K562 (cell line): ENCODE results near the gene FBXO8. TPM values are rescaled to one million over a fixed set of nuclear protein-coding genes. Genes with fewer than 3 reads are reported as not detected.
A peak's percentile ranks its signal among the peaks of the same experiment; 100 is the strongest.

Source experiments
- ARID1B ChIP-seq: fragments of 450-650 bp; IDR thresholded peaks from 2 replicates; pipeline ENCODE4 v1.6.1; 2016; ENCODE audit warnings: antibody characterized with exemption, mild to moderate bottlenecking, inconsistent platforms
- ATF1 ChIP-seq, 2 experiments: fragments of 450-650 bp in 1 of 2; IDR thresholded peaks; 2 replicates each; pipeline ENCODE4 v1.6.1; 2016; ENCODE audit warnings: missing compliant biosample characterization in 1 of 2, missing genetic modification characterization in 1 of 2
- BRD9 ChIP-seq: fragments of 450-650 bp; IDR thresholded peaks from 2 replicates; pipeline ENCODE4 v1.6.1; 2018; ENCODE audit warnings: low read depth; ENCODE audit not compliant: partially characterized antibody
- CREM ChIP-seq: IDR thresholded peaks from 2 replicates; pipeline ENCODE4 v1.6.1; 2014; ENCODE audit warnings: antibody characterized with exemption, low read depth
- ELF2 ChIP-seq: fragments of 250-450 bp; sonication (Bioruptor Pico); IDR thresholded peaks from 2 replicates; pipeline ENCODE4 v1.5.0; 2021; ENCODE audit warnings: mild to moderate bottlenecking
- FOXA1 ChIP-seq: fragments of 450-650 bp; IDR thresholded peaks from 2 replicates; pipeline ENCODE4 v1.6.1; 2016; ENCODE audit warnings: mild to moderate bottlenecking, borderline replicate concordance
- FOXA3 ChIP-seq, 2 experiments: fragments of 450-650 bp in 1 of 2; sonication (generic) in 1 of 2; formaldehyde crosslinking; IDR thresholded peaks in 1 of 2; conservative IDR thresholded peaks in 1 of 2; 2 replicates each; pipeline versions ENCODE4 v1.4.0 to v1.8.0; 2020 to 2022; ENCODE audit warnings: mild to moderate bottlenecking in 2 of 2, missing genetic modification reagents in 1 of 2
- FOXK2 ChIP-seq, 2 experiments: fragments of 450-650 bp; IDR thresholded peaks in 1 of 2; conservative IDR thresholded peaks in 1 of 2; 2 replicates each; pipeline ENCODE4 v1.6.1; 2016; ENCODE audit warnings: low read depth in 2 of 2, mild to moderate bottlenecking in 1 of 2
- HNRNPLL ChIP-seq: fragments of 200-400 bp; formaldehyde crosslinking; IDR thresholded peaks from 2 replicates; pipeline ENCODE4 v1.6.1; 2017; ENCODE audit warnings: low read length, low read depth, mild to moderate bottlenecking; ENCODE audit not compliant: poor library complexity, severe bottlenecking
- KDM1A ChIP-seq, 2 experiments: fragments of 450-650 bp; IDR thresholded peaks; 2 replicates each; pipeline ENCODE4 v1.6.1; 2016; ENCODE audit warnings: mild to moderate bottlenecking in 2 of 2
- KLF1 ChIP-seq: fragments of 450-650 bp; IDR thresholded peaks from 2 replicates; pipeline ENCODE4 v1.6.1; 2016; ENCODE audit warnings: missing genetic modification characterization, missing compliant biosample characterization
- MBD2 ChIP-seq: sonication (generic); IDR thresholded peaks from 2 replicates; pipeline ENCODE4 v1.6.1; 2016; ENCODE audit warnings: low read depth, borderline replicate concordance
- MCM7 ChIP-seq, 2 experiments: fragments of 450-650 bp; IDR thresholded peaks; 2 replicates each; pipeline ENCODE4 v1.6.1; 2016 to 2018
- MTA2 ChIP-seq: fragments of 450-650 bp; IDR thresholded peaks from 2 replicates; pipeline ENCODE4 v1.6.1; 2016; ENCODE audit warnings: low read depth
- PCBP2 ChIP-seq: fragments of 200-400 bp; formaldehyde crosslinking; IDR thresholded peaks from 2 replicates; pipeline ENCODE4 v1.6.1; 2018; ENCODE audit warnings: low read length, low read depth, mild to moderate bottlenecking, moderate library complexity; ENCODE audit not compliant: poor library complexity, severe bottlenecking
- POLR2A ChIP-seq: fragments of 450-650 bp; conservative IDR thresholded peaks from 2 replicates; pipeline ENCODE4 v1.6.1; 2016
- POLR2AphosphoS2 ChIP-seq: IDR thresholded peaks from 2 replicates; pipeline ENCODE4 v1.6.1; 2012; ENCODE audit warnings: low read length, improper control_type of control experiment
- POLR2B ChIP-seq: fragments of 450-650 bp; IDR thresholded peaks from 2 replicates; pipeline ENCODE4 v1.6.1; 2018; ENCODE audit warnings: low read depth; ENCODE audit not compliant: partially characterized antibody
- POLR3G ChIP-seq: IDR thresholded peaks from 2 replicates; pipeline ENCODE4 v1.6.1; 2011; ENCODE audit not compliant: insufficient read length, insufficient replicate concordance; ENCODE audit errors: extremely low read depth
- RAD21 ChIP-seq, 2 experiments: fragments of 250-450 bp in 1 of 2; fragments of 450-650 bp in 1 of 2; sonication (Bioruptor Pico) in 1 of 2; formaldehyde crosslinking in 1 of 2; IDR thresholded peaks in 1 of 2; conservative IDR thresholded peaks in 1 of 2; 2 replicates each; pipeline versions ENCODE4 v1.4.0 to v1.8.0; 2020 to 2022; ENCODE audit warnings: mild to moderate bottlenecking in 2 of 2, moderate library complexity in 1 of 2
- SIRT6 ChIP-seq: IDR thresholded peaks from one replicate; pipeline ENCODE4 v1.6.1; 2012; ENCODE audit warnings: low read depth, mild to moderate bottlenecking, control low read depth, inconsistent platforms, low read length, moderate library complexity
- SMARCE1 ChIP-seq: fragments of 450-650 bp; IDR thresholded peaks from 2 replicates; pipeline ENCODE4 v1.7.1; 2016; ENCODE audit warnings: mild to moderate bottlenecking
- SOX6 ChIP-seq: fragments of 450-650 bp; IDR thresholded peaks from 2 replicates; pipeline ENCODE4 v1.6.1; 2014; ENCODE audit warnings: mild to moderate bottlenecking
- TRIM24 ChIP-seq, 2 experiments: fragments of 450-650 bp; IDR thresholded peaks; 2 replicates each; pipeline ENCODE4 v1.6.1; 2016
- ZNF232 ChIP-seq: sonication (generic); formaldehyde crosslinking; IDR thresholded peaks from 2 replicates; pipeline ENCODE4 v1.8.0; 2022; ENCODE audit warnings: mild to moderate bottlenecking, missing genetic modification reagents
- ZNF57 ChIP-seq: fragments of 450-650 bp; formaldehyde crosslinking; IDR thresholded peaks from 2 replicates; pipeline ENCODE4 v1.4.0; 2020; ENCODE audit warnings: mild to moderate bottlenecking, moderate library complexity
- polyA plus RNA-seq, 8 experiments: library from polyadenylated mRNA; depleted of rRNA in 4 of 8; stranded (reverse) in 5 of 8; unstranded in 3 of 8; fragments of >200 nt; fragmentation: Nextera tagmentation in 2 of 8; fragmentation: Illumina TruSeq in 1 of 8; extraction: Ambion mirVana in 2 of 8; extraction: Trizol in 1 of 8; gene quantifications; 2 replicates each; pipeline versions ENCODE4 v1.2.1 to v1.2.3, GENCODE V29; 2011 to 2014; ENCODE audit warnings: inconsistent platforms in 1 of 8, missing spikeins in 1 of 8
- total RNA-seq, 7 experiments: library from RNA; depleted of rRNA in 6 of 7; stranded (reverse); fragments of >200 nt in 6 of 7; fragmentation: Illumina TruSeq in 2 of 7; extraction: Trizol in 2 of 7; gene quantifications; 2 replicates each; pipeline versions ENCODE4 v1.2.1 to v1.2.3, GENCODE V29; 2011 to 2021; ENCODE audit warnings: low replicate concordance in 1 of 7
- TF ChIP-seq, protein P1 (sequence below): IDR thresholded peaks from 2 replicates; pipeline ENCODE4 v1.6.1; 2016; ENCODE audit warnings: missing genetic modification characterization, missing compliant biosample characterization
- TF ChIP-seq, protein P2 (sequence below): fragments of 450-650 bp; formaldehyde crosslinking; IDR thresholded peaks from 2 replicates; pipeline ENCODE4 v1.4.0; 2020; ENCODE audit warnings: mild to moderate bottlenecking, moderate library complexity

The FBXO8 gene
- total and polyA plus RNA-seq, 9 of the 15 experiments (the other 6 are each of a cell fraction or from before 2014, with no cell fraction given), result 12.9 to 27.1 (median 14.8) TPM

DNA sequence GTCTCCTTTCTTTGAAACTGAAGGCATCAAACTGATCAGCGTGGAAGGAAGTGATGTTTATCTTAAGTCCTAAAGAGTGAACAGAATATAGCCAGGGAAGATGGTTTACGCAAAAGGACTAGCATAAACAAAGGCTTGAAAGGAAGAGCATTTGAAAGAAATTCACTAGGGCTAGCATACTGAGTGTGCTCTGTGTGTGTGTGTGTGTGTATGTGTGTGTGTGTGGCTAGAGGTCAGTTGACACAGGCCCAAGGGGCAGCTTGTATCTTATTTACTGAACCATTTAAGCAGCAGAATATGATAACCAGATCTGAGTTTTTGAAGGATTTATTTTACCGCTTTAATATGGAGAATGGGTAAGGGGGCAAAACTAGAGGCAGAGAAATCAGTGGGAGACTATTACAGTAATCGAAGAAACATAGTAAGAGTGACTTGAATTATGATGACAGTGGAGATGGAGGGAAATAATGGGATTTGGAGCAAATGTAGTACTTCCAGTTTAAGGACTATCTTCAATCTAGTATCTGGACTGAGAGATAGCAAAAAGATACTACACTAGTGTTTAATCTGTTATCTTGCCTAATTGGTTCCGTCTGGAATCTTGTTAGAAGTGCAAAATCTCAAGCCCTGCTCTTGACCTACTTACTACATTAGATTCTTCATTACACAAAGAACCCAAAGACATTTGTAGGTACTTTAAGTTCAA is 37.2 kb upstream of the FBXO8 start (continued):
- TF ChIP-seq ZNF57 (no peak), MBD2 (no peak), POLR2AphosphoS2 (0 out of 2 replicates have a peak, but pooled peaks have one; percentile 43), TRIM24 (IDR thresholded peaks at IDR 0.05) (peak in 1 of 2 experiments; percentile 13; a peak in 1 of 4 replicates), ELF2 (CRISPR knock-in tag) (0 out of 2 replicates have a peak, but pooled peaks have one; percentile 19), FOXA1 (peak; percentile 55; the same call in 1 of the 2 replicates), POLR2B (peak; percentile 42), PCBP2 (no peak), KLF1 (tag) (no peak), CREM (0 out of 2 replicates have a peak, but pooled peaks have one; percentile 9), HNRNPLL (peak; percentile 69), SMARCE1 (peak; percentile 78), ARID1B (peak; percentile 76), POLR3G (no peak), ZNF232 (CRISPR knock-in tag) (no peak), SOX6 (peak; percentile 29; the same call in 1 of the 2 replicates), FOXA3 (CRISPR knock-in tag; conservative IDR thresholded peaks at IDR 0.05 in 1 of 2, IDR thresholded peaks at IDR 0.05 in 1 of 2) (peak in 1 of 2 experiments; percentile 37; a peak in 1 of 4 replicates), FOXK2 (conservative IDR thresholded peaks at IDR 0.05 in 1 of 2, IDR thresholded peaks at IDR 0.05 in 1 of 2; ENCODE audit: low read depth in 2 of 2) (peak; percentile 43 to 54; a peak in 2 of 4 replicates), SIRT6 (no peak), ATF1 (CRISPR knock-in tag; IDR thresholded peaks at IDR 0.05) (no peak), ATF1 (tag; IDR thresholded peaks at IDR 0.05) (0 out of 2 replicates have a peak, but pooled peaks have one; percentile 22), KDM1A (IDR thresholded peaks at IDR 0.05) (peak; percentile 37; a peak in 1 of 4 replicates), RAD21 (CRISPR knock-in tag; conservative IDR thresholded peaks at IDR 0.05 in 1 of 2, IDR thresholded peaks at IDR 0.05 in 1 of 2) (peak in 1 of 2 experiments; percentile 5; a peak in 1 of 4 replicates), BRD9 (no peak), MCM7 (IDR thresholded peaks at IDR 0.05) (no peak), POLR2A (0 out of 2 replicates have a peak, but pooled peaks have one; percentile 35), MTA2 (0 out of 2 replicates have a peak, but pooled peaks have one; percentile 24)
- TF ChIP-seq, protein P1, sequence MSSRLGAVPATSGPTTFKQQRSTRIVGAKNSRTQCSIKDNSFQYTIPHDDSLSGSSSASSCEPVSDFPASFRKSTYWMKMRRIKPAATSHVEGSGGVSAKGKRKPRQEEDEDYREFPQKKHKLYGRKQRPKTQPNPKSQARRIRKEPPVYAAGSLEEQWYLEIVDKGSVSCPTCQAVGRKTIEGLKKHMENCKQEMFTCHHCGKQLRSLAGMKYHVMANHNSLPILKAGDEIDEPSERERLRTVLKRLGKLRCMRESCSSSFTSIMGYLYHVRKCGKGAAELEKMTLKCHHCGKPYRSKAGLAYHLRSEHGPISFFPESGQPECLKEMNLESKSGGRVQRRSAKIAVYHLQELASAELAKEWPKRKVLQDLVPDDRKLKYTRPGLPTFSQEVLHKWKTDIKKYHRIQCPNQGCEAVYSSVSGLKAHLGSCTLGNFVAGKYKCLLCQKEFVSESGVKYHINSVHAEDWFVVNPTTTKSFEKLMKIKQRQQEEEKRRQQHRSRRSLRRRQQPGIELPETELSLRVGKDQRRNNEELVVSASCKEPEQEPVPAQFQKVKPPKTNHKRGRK (tag), result no peak
- TF ChIP-seq, protein P2, sequence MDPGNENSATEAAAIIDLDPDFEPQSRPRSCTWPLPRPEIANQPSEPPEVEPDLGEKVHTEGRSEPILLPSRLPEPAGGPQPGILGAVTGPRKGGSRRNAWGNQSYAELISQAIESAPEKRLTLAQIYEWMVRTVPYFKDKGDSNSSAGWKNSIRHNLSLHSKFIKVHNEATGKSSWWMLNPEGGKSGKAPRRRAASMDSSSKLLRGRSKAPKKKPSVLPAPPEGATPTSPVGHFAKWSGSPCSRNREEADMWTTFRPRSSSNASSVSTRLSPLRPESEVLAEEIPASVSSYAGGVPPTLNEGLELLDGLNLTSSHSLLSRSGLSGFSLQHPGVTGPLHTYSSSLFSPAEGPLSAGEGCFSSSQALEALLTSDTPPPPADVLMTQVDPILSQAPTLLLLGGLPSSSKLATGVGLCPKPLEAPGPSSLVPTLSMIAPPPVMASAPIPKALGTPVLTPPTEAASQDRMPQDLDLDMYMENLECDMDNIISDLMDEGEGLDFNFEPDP (CRISPR knock-in tag), result no peak
